ENCODE measurements around the gene TMEM271.
"Not testable (repeated sequence)": the region's sequence is repeated elsewhere in the genome, so short reads cannot be mapped to it uniquely, and the experiment has no call there.

Gene TMEM271

GRCh38 chr4:610411-611261, 34.5 kb upstream of the TMEM271 start:
- peak in 6 of 56 donors; percentile 10 to 43 (median 34) for DNase-seq

DNA sequence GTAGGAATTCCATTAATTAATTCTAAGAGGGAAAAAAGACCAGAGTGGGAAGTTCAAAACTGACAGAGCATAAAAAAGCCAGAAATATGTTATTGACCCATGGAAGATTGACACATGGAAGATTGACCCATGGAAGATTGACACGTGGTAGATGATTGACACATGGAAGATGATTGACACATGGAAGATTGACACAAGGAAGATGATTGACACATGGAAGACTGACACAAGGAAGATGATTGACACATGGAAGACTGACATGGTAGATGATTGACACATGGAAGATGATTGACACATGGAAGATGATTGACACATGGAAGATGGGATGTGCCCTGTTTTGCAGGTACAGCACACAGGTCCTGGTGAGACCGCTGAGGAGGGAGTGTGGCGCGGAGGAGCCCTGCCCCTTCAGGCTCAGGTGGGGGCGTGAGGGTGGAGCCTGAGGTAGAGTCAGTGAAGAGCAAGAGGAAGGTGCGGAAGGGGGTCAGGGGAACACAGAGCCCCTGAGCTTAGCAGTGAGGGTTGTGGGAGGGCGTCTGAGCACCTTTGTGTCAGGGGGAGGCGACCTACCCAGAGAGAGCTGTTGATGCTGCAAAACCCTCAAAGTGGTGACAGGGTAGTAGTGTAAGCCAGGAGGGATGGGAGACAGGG, 33.4 kb upstream of the TMEM271 start:
- DNase-seq = no peak

DNA sequence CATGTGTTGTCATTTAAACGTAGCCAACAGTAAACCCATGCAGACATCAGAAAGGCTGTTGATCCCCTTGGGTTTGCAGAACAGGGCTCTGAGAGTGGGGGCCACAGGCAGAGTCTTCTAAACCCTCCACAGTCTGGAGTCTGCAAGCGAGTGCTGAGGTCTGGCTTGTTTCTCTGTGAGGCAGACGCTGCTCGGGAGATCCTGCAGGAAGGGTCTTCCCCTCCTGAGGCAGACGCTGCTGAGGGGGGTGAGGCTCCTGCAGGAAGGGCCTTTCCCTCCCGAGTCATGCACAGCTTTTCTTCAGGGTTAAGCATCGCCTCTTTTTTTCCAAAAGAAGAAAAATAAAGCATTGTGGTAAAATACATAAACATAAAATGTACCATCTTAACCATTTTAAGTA, 32.1 kb upstream of the TMEM271 start:
- no peak for DNase-seq

DNA sequence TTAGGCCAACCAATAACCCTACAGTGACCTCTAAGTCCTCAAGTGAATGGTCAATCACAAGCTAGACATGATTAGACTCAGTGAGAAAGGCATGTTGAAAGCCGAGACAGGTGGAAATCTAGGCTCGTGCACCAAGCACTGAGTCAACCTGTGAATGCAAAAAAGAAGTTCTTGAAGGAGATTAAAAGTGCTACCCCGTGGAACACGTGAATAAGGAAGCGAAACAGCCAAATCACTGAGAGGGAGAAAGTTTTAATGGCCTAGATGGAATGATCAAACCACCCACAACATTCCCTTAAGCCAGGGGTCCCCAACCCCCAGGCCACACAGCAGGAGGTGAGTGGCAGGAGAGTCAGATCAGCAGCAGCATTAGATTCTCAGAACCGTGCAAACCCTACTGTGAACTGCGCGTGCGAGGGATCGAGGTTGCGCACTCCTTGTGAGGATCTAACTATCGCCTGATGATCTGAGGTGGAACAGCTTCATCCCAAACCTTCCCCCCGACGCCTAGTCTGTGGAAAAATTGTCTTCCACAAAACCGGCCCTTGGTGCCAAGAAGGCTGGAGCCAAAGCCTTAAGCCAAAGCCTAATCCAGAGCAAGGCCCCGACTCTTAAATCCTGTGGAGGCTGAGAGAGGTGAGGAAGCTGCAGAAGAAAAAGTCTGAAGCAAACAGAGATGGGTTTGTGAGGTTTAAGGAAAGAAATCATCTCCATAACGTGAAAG, 29.8 kb upstream of the TMEM271 start:
- no peak for DNase-seq

GRCh38 chr4:604131-604530, 28.0 kb upstream of the TMEM271 start:
- no peak for DNase-seq

GRCh38 chr4:602559-602942, 26.5 kb upstream of the TMEM271 start:
- DNase-seq = peak in 20 of 56 donors; percentile 7 to 67 (median 32)

DNA sequence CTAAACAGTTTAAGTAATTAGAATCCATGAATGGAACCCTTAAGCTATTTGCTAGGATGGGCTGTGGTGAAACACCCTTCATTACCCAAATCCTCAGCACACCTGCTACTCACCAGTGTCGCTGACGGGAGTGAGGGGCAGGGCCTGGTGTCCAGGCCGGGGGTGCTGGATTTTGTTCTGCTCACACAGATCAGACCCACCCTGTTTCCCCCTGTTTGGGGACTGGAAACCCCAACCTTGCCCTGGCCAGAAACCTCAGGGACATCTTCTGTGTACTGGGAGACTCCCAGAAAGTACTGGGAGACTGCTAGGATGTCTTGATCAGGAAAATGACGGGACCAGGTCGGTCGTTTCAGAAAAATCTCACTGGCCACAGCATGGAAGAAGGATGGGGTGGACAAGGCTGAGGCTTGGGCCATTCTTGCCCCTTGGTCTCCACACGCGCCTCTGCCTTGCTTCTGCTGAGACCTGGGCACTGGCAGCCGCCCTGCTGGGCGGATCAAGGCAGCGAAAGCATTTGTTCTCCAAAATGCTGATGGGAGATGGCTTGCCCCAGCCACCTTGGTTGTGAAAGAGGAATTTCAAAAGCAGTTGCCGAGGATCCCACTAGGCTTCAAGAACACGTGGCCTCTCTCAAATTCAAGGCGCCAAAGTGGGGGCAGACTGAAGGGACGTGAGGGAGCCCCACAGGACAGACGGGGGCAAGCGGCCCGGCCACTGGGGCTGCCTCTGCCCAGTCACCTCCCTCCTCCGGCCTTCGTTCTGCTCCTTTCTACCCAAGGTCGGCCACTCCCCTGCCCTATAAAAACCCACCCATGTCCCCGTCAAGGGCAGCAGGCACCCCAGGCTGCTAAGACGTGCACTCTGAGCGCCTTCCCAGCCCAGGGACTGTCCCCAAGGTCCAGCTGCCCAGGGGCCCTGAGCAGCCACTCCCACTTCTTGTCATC, 25.8 kb upstream of the TMEM271 start:
- DNase-seq = no peak

DNA sequence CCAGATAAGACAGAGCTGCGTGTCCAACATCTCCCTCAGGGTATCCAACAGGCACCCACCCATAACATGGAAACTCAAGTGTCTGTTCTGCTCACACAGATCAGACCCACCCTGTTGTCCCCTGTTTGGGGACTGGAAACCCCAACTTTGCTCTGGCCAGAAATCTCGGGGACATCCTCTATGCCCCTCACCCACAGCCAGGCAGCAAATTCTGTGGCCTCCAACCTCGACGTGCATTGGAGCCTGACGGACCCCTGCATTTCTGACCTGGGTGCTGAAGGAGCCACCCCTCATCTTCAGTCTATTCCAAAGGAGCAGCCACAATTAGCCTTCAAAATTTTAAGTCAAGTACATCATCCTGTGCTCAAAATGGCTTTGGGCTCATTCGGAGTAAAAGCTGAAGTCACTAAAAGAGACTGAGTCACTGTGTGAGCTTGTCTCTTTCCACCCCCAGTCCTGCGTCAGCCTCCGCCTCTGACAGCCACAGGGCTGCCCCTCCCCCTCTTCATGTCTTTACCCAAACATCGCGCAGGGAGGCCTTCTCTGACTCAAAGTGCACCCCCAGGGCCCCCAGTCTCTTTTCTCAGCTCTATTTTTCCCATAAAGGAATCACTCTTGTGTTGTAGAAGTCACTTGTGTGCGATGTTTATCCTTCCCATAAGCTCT, 24.9 kb upstream of the TMEM271 start:
- DNase-seq = peak in 5 of 56 donors; percentile 26 to 46 (median 28)

DNA sequence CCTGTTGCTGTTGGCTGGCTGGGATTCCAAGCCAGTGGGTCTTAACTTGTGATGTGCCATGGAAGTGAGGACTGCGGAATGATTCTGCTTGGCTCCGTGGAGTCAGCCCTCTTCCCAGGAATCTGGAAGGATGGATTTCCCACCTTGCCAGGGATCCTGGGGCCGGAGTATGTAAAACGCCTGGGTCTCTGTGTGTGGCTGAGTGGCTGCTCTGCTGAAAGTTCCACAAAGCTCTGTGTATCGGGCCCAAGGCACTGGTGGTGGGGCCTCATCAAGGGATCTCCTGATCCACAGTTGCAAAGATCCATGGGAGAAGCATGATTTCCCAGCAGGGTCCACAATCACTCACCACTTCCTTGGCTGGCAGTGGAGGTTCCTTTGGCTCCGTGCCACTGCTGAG, 24.1 kb upstream of the TMEM271 start:
- DNase-seq = no peak

- no peak for DNase-seq
These were observed 22.8 kb upstream of the TMEM271 start for GRCh38 chr4:598925-599324.

- DNase-seq = no peak
These were observed 16.9 kb upstream of the TMEM271 start for GRCh38 chr4:592825-593520.

GRCh38 chr4:592178-592577, 16.1 kb upstream of the TMEM271 start:
- not testable (repeated sequence) for DNase-seq

DNA sequence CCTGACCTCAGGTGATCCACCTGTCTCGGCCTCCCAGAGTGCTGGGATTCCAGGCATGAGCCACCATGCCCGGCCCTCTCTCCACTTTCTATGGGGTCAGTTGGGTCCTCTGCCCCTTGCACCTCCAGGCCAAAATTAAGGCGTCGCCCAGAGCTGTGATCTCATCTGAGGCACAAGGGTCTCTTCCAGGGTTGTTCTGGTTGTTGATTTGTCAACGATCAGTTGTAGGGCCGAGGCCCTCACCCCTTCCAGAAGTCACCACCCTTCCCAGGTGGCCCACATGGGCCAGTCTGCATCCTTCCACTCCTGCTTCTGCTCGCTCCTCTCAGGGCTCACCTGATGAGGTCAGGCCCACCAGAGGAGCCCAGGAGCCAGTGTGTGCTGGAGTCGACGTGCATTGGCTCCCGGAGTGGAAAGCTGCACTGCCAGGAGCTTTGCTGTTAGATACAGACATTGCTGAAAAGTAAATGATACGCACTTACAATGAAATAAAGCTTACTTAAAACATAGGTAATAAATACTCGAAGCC, 14.3 kb upstream of the TMEM271 start:
- DNase-seq = no peak

- no peak for DNase-seq
These were observed 13.3 kb upstream of the TMEM271 start for GRCh38 chr4:589219-589963.

DNA sequence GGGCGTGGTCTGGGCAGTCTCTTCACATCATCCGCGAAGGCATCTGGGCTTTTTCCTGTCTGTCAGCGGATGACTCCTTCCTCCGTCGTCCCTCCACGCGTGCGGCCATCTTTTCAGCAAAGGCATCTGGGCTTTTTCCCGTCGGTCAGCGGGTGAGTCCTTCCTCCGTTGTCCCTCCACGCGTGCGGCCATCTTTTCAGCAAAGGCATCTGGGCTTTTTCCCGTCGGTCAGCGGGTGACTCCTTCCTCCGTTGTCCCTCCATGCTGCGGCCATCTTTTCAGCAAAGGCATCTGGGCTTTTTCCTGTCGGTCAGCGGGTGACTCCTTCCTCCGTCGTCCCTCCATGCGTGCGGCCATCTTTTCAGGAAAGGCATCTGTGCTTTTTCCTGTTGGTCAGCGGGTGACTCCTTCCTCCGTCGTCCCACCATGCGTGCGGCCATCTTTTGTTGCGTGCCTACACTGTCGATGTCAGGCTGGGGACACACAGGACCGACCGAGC, 12.3 kb upstream of the TMEM271 start:
- no peak for DNase-seq

DNA sequence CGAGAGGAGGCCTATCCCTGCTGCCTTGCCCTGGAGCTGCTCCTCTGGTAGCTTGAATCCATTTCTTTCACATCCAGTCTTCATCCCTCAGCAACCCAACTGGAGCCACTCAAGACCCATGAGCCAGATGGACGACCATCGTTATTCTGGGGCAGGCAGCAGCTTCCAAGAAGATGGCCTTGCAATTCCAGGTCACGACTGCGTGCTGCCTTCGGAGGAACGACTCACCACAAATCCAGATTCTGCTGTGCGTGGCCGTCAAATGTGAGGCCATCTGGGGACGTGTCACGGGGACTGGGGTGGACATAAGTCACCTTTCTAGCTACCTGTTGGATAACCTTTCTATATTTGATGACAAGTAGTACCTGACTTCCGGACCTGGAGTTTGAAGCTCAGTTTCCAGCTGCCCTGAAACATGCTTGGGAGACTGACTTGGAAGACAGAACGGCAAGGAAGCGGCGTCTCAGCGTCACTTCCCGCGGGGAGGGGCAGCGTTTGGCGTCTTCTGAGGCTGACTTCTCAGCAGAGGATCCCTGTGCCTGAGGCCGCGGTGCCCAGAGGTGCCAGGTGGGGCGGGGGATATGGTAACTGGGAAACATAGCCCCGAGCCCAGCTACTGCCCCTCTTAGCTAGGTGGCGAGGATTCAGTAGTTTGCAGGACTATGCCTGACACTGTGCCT, 11.7 kb upstream of the TMEM271 start:
- no peak for DNase-seq

- DNase-seq = no peak
These were observed 7.7 kb upstream of the TMEM271 start for GRCh38 chr4:583820-584219.

DNA sequence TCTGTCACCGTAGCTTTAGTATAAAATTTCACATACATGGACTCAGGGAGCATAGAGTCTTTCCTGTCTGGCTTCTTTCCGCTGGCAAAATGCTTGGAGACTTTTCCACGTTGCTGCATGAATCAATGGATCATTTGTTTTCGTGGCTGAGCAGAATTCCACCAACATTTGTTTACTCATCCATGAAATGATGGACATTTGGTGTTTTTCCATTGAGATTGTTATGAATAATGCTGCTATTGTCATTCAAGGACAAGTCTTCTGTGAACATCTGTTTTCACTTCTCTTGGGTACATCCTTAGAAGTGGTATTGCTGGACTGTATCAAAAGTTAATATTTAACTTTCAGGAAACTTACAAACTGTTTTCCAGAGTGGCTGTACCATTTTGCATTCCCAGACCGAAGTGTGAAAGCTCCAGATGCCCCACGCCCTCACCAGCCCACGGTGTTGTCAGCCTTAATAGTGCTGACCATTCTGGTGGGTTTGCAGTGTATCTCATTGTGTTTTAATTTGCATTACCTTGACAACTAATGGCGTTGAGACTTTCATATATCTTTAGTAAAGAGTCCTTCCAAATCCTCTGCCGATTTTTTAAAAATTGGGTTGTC, 5.8 kb upstream of the TMEM271 start:
- DNase-seq = no peak
